HG03469 (cell line): ENCODE data around the gene AVL9.
A peak's percentile ranks its signal among the peaks of the same experiment; 100 is the strongest.

Experiments used
- ATAC-seq: cut with Tn5 transposase; IDR thresholded peaks from one replicate; pipeline ENCODE4 v1.9.1; 2021; ENCODE audit warnings: mild to moderate bottlenecking, moderate library complexity, moderate number of reproducible peaks; ENCODE audit not compliant: unreplicated experiment

The AVL9 gene

DNA sequence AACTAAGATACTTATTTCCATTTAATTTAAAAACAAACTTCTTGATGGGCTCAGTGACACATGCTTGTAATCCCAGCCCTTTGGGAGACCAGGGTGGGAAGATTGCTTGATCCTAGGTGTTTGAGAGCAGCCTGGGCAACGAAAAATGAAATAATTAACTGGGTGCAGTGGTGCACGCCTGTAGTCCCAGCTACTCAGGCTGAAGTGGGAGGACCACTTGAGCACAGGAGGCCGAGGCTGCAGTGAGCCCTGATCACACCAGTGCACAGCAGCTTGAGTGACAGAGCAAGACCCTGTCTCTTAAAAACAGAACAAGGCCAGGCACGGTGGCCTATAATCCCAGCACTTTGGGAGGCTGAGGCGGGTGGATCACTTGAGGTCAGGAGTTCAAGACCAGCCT lies 37.4 kb downstream of the AVL9 start:
- ATAC-seq = no peak

DNA sequence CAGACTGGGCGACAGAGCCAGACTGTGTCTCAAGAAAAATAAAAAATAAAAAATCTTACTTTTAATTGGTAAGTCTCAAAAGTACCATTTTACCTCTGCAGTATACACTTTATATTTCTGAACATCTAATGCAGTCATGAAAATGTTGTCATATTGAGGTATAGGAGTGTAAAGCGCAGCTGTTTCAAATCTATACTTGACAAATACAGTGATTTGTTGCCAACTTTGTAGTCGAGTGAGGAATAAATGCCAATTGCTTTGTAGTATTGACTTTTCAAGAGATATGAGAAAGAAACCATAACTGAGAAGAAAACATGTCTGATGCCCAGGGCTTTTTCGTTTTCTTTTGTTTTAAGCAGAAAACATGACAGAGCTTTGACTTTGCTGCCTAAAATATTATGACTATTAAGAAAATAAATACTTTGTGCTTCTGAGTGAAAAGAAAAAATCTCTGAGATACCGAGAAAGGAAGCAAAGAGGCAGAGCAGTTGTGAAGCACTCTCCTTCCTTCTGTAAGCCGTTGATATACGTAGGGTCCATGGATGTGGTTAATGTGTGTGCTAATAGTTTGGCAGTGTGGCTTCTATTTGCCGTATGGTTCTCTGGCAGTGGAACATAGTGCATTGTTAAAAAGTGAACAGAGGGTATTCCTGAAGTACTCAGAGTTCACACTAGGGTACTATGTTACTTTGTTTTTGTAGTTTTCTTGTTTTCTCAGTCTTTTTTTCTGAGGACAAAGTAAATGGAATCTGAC lies 38.2 kb downstream of the AVL9 start:
- no peak for ATAC-seq

DNA sequence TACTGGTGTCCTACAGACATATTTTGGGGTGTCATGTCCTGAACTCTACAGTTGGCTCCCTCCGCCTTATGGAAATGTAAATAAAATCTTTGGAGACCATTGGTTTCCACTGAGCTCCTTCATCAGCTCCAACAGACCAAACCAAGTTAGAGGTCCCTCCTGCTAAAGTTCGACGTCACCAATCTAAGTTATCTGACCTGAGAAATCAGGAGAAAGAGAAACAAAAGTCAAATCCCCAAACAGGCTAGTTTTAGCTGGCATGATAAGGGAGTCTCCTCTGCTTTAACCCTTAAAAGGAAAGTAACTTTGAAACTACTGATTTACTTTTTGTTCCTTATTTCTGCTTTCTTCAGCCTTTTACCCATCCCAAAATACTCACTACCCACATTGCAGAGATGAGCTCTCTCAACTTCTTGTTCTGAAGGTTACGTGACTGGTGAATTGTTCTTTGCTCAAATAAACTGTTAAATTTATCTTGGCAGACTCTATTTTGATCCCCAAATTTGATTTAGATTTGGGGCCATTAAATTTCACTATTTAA lies 39.9 kb downstream of the AVL9 start:
- peak; percentile 50 for ATAC-seq

DNA sequence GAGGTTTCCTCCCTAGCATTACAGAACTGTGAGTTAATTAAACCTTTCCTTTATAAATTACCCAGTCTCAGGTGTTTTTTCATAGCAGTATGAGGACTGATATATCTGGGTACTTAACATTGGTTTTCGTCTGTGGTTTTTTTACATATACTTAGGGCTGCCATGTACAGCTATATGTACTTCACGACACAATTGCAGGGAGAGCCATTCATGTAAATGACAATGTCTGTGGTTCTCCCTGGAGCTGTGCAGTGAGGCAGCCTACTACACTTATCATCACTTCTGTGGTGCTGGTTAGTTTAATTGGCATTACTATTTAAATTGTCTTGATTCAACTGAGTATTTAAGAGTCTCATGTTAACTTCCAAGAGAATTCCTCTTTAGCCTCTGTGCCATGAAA lies 40.7 kb downstream of the AVL9 start:
- no peak for ATAC-seq

DNA sequence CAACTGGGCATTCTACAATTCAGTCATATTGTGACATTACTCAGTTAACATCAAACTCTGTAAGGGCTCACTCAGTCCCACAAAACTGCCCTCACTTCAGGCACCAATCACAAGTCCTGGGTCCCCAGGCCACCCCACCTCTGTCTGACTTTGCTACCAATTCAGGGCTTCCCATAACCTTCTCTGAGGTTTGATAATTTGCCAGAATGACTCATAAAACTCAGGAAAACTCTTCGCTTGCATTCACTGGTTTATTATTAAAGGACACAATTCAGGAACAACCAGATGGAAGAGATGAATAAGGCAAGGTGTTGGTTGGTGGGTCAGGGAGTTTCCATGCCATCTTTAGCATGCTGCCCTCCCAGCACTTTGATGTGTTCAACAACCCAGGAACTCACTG lies 41.3 kb downstream of the AVL9 start:
- no peak for ATAC-seq

DNA sequence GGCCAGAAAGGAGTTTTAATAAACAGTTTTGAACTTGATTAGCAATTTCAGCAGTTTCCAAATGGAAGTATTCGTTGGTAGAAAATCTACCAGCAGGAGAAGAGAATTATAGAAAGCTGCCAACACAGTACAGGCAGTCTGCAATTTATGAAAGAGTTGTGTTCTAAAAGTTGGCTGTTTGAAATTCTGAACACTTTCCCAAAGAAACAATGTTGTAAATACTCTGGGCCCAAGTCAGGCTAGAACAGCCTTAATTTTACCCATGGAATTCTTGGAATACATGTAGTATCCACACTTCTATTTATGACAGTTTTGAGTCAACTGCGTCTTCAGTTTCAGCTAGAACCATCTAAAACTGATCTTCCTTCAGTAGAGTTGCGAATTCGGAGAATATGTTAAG lies 42.5 kb downstream of the AVL9 start:
- ATAC-seq = no peak

DNA sequence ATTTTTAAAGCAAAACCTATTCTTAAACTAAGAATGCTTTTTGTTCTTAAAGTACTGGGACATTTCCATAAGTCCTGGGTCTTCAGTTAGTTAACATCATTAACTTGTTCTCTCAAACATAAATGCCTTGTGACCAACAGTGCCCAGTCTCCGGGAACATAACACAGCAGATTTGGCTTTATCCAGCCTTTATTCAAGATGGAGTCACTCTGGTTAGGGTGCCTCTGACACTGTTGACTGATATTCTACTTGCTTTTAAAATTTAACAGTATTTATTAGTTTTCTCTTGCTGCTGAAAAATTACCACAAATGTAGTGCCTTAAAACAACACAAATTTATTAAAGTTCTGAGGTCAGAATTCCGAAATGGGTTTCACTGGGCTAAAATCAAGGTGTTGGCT lies 44.1 kb downstream of the AVL9 start:
- no peak for ATAC-seq

DNA sequence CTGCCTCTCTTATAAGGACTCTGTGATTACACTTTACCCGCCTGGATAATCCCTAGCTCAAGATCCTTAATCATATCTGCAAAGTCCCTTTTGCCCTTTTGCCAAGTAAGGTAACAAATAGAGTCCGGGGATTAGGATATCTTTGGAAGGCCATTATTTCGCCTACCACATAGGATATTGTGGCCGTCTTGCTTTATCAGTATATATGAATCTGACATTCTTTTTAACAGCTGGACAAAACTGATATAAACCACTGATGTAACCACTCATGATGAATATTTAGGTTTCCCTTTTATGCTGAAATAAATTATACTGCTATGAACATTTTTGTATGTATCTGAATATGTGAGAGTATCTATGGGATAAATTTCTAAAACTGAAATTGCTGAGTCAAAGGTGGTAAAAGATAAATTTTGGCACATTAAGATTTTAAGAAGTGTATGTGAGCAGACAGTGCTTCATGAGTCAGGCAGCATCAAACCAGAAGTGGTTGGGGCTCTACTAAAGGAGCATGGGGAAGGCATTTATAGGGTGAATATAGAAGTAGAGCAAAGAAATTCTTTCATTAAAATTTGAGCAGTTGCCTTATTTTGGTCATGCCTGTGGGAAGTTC lies 44.7 kb downstream of the AVL9 start:
- no peak for ATAC-seq

DNA sequence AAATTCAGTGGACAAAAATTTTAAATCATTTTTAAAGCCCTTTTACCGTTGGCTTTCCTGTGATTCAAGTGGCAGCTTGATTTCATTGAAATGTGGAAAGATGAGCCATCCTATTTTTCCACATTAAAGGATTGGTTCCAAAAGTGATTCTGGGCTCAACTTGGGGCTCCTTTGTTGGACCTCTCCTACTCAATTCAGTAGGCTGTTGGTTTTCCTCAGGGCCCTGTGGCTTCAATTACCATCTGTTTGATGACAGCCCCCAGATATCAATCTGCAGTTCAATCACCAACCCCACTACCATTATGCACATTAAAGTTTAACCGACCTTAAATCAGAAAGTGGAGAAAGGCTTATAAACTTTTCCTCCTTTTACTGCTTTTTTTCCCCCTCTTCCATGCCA lies 47.3 kb downstream of the AVL9 start:
- ATAC-seq = no peak

DNA sequence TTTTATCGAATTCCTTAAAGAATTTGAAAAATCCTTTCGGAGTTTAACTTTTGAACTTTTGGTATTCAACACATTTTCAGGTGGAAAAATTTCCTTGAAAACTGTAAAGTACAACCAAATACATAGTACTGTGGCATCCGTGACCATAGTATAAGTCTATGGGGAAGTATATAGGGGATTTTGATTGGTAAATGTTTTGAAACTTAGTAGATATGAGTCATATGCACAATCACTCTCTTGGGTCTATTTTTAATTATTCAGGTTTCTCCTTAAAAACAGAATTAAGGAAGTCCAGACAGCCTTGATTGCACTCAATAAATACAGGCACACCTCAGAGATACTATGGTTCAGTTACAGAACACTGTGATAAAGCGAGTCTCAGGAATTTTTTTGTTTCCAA lies 64.2 kb downstream of the AVL9 start:
- ATAC-seq = no peak

DNA sequence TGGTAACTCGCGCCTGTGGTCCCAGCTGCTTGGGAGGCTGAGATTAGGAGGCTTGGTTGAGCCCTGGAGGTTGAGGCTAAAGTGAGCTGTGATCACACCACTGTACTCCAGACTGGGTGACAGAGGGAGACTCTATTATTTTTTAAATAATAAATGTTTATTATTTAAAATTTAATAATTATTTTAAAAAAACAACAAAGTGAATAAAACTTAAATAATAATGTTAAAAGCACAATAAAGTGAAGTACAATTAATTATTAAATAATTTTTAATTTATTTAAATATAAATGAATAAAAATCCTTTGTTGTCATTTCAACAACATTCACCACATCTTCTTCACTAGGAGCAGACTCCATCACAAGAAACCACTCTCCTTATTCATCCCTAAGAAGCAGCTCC lies 64.8 kb downstream of the AVL9 start:
- no peak for ATAC-seq

DNA sequence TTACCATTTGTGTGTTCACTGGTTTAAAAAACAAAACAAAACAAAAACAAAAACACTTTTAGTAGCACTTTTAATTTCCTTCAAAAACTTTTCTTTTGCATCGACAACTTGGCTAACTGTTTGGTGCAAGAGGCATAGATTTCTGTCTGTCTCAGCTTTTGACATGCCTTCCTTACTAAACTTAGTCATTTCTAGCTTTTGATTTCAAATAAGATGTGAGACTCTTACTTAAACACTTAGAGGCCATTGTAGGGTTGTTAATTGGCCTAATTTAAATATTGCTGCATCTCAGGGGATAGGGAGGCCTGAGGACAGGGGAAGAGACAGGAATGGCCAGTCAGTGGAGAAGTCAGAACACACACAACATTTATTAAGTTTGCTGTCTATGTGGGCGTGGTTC lies 66.3 kb downstream of the AVL9 start:
- no peak for ATAC-seq

DNA sequence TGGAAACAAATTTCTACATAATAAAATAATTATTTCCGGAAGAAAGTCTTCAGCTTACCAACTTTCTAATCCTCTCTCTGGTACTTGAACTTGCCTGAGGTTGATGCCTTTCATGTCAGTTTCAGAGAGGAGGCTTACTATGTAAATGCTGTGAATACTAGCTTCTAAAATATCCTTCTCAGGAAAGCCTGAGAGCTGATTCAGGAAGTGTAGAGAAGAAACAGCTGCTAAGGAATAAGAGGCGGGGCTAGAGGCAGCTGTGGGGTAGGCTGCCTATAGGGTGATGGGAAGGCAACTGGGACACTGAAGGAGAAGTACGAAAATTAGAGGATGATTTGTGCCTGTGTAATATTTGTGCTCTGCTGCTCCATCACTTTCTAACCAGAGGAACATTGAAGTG lies 69.3 kb downstream of the AVL9 start:
- ATAC-seq = no peak

DNA sequence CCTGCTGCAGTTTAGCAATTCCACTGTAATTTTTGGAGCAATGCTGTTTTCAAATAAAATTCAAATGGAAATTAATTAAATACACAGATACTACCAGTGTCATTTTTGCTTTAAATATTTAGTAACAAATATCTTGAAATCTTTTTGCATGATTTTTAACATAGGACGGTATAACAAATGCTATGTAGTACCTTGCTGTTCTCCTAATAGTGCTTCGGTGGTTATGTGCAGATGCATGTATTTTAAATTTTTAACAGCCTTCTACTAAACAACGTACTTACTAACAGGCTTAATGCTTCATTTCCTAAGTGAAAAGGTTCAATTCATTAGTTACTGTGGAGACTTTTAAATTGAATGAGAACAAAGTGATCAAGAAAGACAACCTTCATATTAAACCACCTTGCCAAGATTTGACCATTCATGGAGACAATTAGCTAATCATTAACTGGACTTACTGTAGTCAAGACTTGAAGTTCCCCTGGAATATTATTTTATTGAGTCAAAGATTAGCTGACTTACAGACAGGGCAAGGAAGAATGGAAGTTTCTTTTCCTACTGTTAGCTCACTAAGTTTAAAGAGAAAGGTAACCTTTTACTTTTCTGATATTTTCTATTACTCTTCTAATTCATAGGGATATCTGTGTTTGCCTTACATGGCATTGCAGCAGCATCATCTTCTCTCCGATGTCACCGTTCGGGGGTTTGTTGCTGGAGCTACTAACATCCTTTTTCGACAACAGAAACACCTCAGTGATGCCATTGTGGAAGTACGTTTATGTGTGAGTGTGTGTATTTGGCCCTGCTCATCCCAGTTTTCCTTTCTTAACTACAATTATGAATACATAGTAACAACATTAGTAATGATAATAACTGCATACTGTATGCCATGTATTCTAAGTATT lies 74.3 kb downstream of the AVL9 start:
- no peak for ATAC-seq

DNA sequence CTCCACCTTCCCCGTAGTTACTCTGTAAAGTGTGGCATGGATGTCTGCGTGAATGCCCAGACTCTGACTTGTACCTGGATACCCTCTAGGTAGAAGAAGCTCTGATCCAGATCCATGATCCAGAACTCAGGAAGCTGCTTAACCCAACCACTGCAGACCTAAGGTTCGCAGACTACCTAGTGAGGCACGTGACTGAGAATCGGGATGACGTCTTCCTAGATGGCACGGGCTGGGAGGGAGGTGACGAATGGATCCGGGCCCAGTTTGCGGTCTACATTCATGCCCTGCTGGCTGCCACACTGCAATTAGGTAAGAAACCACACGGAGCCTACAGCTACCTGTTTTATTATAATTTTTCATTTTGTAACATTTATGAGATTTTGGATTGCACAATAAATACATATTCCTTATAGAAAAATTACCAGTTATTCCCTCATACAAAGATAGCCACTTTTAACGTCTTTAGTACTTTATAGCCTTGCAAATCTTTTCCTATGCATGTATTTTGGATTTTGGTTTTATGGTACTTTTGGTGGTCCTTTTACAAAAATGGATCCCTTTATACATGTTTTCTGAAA lies 77.9 kb downstream of the AVL9 start:
- no peak for ATAC-seq

DNA sequence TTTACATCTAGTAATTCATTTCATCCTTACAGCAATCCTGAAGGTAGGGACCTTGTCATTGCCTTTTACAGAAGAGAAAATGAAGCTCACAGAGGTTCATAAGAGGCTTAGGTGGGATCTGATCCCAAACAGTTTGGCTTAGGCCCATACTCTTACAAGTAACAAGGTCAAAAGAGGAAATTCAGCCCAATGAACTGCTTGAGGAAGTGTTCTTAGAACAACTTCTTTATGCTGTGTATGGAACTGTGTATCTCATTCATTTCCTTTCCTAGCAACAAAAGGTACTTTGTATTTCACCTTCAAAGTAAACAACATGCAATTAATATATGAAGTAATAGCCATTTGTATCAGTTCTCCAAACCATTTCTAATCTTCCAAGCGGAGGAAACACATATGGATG lies 79.3 kb downstream of the AVL9 start:
- ATAC-seq = no peak

DNA sequence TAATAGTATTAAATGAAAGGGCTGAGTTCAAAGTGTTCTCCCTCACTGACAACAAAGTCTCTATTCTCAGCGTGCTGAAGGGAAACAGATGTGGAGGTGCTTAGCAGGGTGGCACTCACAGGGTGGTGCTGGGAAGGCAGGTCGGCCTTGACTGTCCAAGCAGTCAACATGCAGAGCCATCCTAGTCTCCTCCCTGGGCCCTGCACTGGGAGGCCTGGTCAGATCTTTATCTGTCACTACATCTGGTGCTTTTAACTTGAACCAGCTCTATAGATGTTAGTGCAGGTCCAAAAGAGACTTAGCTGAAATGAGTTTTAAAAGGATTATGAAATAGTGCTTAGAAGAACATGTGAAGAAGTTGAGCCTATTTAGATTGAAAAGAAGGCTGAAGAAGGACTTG lies 82.1 kb downstream of the AVL9 start:
- ATAC-seq = no peak

DNA sequence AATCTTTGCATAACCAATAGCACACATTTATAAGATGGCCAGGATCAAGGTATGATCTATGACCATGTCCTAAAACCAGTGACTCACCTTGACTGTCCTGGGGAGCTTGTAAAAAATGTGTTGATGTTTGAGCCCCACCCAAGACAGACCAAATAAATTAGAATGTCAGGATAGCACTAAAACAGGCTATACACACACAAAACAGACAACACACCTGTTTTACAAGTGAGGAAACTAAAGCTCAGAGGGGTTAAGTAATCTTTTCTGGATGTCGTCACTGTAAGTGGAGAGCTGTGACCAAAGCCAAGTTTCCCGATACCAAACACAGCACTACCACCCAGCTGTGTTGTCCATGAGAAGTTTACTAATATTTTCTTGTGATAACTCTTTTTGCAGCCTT lies 84.5 kb downstream of the AVL9 start:
- no peak for ATAC-seq

DNA sequence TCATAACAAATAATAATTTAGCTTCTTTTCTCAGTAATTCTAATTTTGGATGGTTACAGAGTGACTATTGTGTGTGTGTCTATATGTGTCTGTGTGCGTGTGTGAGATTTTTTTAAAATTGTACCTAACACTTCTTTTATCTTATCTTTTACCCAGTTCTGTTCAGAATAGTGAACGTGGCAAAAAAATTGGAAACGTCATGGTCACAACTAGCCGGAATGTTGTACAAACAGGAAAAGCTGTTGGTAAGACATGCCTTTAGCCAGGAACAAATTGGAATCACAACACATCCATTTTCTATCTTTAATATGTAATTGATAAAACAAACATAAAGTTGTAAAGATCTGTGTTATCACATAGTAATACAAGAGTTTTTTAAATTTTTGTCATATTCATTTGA lies 85.4 kb downstream of the AVL9 start:
- ATAC-seq = no peak

DNA sequence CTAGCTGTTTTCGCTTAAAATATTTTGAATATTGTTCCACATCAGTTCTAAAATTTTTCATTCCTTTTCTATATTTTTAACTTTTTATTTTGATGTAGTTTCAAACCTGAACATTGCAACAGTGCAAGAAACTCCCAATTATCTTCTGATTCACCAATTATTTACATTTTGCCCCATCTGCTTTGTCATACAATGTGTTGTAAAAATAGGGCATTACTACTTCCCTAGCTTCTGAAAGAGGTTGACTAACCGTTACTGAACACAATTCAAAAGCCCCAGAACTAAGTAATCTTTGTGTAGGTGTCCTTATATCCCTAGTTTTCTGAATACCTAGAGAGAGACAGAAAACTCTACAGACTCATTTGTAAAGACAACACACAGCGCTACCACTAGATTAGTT lies 86.7 kb downstream of the AVL9 start:
- ATAC-seq = no peak

DNA sequence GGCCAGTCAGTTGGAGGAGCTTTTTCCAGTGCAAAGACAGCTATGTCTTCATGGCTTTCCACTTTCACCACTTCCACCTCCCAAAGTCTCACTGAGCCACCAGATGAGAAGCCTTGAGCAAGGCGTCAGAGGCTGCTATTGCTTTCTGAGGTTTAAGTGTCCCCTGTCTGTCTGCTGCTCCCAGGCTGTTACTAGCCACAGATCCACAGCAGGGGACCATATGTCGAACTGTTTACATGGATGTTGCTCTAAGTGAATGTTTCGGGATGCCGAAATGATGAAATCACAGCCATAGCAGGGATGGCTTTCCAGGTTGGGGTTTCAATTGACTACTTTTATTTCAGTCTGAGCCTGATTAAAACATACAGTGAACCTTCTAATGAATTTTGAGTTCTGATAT lies 88.5 kb downstream of the AVL9 start:
- no peak for ATAC-seq
